Superior temporal gyrus (tissue), 1 donor: ENCODE data around the gene AADACL4.
"Not testable (repeated sequence)": the region's sequence is repeated elsewhere in the genome, so short reads cannot be mapped to it uniquely, and the experiment has no call there.

Experiments
- DNase-seq: peaks from one replicate; pipeline ENCODE4 v3.0.0-alpha.2; 2016; ENCODE audit errors: extremely low spot score

AADACL4 gene

DNA sequence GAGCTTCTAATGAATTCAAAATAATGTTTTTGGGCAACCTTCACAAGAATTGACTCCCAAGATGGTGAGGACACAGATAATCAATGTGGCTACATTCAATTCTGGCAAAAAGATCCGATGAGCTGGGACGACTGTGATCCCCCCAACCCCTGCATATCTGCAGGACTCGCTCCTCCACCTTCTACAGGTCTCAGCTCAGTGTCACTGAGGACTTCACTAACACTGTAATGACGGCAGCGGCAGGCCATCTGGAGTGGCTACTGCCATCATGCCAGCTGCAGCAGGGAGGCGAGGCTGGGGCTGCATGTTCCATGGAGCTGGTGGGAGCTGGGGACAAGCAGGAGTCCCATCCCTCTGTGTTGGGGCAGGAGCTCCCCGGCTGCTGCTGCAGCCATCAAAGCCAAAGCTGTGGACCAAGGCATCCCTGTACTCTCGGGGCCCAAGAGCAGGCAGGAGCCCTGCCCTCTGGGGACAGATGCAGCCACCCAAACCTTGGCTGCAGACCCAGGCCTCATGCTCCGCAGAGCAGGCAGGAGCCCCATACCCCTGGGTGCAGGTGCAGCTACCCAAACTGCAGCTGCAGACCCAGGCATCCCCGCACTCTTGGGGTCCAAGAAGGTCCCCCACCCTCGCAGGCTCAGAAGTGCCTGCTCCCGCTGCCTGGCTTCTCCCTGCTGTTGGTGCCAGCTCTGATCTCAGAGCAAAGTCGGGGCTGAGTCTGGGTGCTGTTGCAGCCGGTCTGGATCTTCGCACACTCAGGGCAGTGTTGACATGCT is 13.7 kb upstream of the AADACL4 start:
- DNase-seq: no peak

DNA sequence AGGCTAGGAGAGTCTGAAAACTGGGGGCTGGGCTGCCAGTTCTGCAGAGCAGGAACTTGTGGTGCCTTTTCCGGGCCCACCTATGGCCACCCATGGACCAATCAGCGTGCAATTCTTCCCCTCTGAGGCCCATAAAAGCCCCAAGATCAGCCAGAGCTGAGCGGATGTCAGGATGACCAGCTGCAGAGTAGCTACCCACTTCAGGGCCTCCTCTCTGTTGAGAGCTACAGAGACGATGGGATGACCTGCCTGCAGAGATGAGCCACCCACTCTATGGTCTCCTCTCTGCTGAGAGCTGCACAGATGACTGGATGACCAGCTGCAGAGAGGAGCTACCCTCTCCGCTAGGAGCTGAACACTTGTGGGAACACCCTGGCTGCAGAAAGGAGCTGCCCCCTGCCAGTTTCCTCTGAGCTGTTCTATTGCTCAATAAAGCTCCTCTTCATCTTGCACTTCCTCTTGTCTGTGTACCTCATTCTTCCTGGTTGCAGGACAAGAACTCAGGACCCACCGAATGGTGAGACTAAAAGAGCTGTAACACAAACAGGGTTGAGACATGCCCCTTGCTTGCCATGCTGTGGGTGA is 12.8 kb upstream of the AADACL4 start:
- DNase-seq: no peak

- DNase-seq: no peak
These were observed 12.3 kb upstream of the AADACL4 start for GRCh38 chr1:12631571-12631970.

- no peak for DNase-seq
These were observed 9.7 kb upstream of the AADACL4 start for GRCh38 chr1:12634156-12634555.

DNA sequence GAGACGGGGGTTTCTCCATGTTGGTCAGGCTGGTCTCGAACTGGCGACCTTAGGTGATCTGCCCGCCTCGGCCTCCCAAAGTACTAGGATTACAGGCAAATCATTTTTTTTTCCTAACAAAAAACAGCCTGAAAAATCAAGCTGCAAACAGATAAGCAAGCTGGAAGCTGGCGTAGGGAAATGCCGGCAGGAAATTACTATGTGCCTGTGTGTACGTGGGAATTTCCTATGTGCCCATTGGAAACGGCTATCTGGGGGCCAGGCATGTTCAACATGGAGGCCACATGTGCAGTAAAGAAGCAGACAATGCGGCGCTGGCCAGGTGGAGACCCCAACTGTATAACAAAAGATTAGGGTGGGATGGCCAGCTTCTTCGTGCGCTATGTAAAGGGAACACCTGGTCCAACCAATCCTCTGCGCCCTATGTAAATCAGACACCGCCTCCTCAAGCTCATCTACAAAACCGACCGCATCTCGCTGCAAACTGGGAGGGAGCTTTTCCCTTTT is 9.1 kb upstream of the AADACL4 start:
- DNase-seq: no peak

GRCh38 chr1:12636098-12636950 is 7.6 kb upstream of the AADACL4 start:
- no peak for DNase-seq

GRCh38 chr1:12637693-12638092 is 6.2 kb upstream of the AADACL4 start:
- DNase-seq: no peak

- no peak for DNase-seq
These were observed 3.5 kb upstream of the AADACL4 start for GRCh38 chr1:12640237-12640957.

GRCh38 chr1:12640958-12641272 is 3.0 kb upstream of the AADACL4 start:
- no peak for DNase-seq

DNA sequence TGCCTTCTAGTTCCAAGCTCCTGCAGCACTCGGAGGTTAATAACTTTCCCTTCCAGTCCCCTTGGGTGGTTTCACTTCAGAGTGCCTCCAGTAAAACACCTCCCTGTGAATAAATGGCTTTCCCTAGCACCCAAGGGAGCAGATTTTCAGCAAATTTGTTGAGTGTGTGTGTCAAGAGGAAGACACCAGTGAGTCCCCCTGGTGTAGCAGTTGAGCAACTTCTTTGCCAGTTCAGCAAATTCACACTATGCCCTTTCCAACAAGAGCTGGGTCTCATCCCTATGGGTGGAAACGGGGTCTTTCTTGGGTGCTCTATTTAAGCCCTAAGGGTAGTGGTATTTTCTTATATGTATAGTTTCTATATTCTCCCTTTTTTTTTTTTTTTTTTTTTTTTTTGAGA is 806 bp upstream of the AADACL4 start:
- DNase-seq: no peak

DNA sequence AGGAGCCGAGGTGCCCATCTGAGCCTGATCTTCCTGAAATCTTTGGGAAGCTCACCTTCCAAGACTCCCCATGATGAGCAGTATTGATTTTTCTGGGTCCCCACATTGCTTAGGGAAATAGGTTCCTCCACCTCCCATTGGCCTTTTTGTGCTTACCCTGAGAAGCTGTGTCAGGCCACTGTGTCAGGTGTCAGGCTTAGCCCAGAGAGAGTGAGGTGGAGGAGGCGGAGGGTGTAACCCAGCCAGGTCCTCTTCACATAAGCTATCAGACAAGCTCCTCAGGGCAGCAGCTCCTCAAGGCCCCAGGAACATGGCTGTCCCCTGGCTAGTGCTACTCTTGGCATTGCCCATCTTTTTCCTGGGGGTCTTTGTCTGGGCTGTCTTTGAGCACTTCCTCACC is 352 bp downstream of the AADACL4 start:
- no peak for DNase-seq

DNA sequence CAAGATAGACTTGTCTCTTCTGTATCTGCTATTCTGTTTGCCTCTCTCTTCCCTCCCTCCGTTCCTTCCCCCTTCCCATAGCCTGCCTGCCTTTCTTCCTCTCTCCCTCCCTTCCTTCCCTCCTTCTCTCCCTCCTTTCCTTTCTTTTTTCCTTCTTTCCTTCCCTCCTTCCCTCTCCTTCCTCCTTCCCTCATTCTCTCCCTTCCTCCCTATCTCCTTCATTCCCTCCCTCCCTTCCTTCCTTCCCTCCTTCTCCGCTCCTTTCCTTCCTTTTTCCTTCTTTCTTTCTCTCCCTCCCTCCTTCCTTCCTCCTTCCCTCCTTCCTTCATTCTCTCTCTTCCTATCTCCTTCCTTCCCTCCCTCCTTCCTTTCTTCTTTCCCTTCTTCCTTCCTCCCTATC is 944 bp downstream of the AADACL4 start:
- DNase-seq: no peak

DNA sequence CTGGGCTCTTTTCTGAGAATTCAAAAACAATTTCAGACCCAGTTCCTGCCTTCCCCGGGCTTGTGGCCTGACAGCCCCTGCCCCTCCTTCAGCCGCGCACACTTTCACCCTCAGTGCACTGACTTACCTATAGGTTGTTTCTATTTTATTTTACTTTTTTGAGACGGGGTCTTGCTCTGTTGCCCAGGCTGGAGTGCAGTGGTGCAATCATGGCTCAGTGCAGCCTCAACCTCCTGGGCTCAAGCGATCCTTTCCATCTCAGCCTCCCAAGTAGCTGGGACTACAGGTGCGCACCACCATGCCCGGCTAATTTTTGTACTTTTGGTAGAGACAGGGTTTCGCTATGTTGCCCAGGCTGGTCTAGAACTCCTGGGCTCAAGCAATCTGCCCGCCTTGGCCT is 1.5 kb downstream of the AADACL4 start:
- not testable (repeated sequence) for DNase-seq

- DNase-seq: no peak
These were observed 4.9 kb downstream of the AADACL4 start for GRCh38 chr1:12648741-12649140.

- DNase-seq: no peak
These were observed 6.1 kb downstream of the AADACL4 start for GRCh38 chr1:12649971-12650421.

DNA sequence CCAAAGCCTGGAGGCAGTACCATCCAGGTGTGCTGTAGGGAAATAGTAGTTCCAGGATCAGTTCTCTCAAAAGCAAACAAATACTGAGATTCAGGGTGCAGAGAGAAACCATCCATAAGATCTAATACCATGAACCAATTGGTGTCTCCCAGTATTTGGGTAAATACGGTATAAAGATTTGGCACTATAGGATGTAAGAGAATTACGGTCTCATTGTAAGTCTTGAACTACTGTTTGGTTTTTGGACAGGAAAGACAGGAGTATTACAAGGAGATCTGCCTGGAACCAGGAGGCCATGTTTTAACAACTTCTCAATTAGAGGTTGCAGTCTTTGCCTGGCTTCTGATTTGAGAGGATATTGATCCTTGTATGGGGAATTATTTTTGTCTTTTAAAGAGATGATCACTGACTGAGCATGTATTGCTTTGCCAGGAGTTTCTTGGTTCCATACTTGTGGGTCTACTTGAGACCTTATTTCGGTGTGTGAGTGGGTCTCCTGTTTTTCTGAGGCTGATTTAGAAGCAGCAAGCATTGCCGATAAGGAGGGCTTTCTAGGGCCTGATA is 10.2 kb downstream of the AADACL4 start:
- DNase-seq: no peak

DNA sequence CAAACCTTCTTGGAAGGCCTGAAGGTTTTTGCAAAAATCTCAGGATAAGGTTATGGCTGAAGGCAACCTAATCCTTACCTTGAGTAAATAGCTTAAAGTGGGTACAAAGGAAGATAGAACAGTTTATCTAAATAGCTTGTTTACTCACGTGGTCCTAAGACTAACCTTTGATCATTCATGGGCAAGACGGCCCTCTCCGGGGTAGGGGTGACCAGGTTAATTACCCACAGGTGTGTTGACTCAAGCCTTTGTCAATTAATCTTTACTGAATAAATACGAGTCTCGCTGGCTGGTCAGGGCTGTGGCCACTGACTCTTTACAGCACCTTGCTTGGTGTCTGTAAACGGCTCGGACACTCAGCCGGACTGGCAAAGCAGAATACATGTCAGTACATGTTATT is 10.8 kb downstream of the AADACL4 start:
- DNase-seq: no peak

- no peak for DNase-seq
These were observed 12.7 kb downstream of the AADACL4 start for GRCh38 chr1:12656575-12656974.

DNA sequence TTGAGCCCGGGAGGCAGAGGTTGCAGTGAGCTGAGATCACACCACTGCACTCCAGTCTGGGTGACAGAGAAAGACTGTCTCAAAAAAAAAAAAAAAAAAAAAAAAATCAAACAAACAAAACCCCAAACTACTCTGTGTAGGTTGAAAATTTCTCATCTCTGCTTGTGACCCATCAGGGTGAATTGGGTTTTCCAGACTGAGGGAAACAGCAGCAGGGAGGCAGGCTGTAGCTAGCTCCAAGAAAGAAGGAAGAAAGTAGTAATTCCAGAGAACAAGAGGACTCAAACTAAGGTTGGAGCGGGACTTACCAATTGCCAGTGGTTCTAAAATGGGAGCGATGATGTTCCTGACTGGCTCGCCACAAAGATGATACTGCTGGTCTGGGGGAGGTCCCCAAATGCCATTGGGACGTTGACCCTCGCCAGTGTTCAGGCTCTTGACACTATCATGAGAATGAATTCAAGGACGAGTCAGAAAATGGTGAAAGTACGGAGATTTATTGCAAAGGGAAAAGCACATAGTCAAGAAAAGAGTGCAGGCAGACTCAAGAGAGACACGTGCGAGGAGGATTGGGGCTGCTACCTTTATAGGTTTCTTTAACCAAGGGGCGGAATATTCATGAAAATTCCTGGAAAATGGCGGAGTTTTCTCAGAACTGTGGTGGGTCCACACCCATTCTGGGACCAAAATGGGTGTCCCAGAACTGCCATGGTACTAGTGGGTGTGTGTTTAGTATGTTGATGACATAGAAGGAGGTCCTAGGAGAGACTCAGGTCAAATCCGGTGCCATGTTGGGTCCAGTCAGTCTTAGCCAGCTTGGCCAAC is 13.4 kb downstream of the AADACL4 start:
- DNase-seq: no peak

DNA sequence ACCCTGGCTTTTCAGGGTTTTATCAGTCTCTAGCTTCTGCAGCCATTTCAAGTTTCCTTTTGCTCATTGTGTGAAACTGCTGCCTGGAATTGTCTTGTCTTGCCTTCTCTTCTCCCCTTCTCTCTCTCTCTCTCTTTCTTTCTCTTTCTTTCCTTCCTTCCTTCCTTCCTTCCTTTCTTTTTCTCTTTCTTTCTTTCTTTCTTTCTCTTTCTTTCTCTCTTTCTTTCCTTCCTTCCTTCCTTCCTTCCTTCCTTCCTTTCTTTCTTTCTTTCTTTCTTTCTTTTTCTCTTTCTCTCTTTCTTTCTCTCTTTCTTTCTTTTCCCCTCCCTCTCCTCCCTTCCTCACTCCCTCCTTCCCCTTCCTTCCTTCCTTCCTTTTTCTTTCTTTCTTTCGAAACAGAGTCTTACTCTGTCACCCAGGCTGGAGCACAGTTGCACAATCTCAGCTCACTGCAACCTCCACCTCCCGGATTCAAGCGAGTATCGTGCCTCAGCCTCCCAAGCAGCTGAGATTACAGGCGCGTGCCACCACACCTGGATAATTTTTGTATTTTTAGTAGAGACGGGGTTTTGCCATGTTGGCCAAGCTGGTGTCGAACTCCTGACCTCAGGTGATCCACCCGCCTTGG is 14.1 kb downstream of the AADACL4 start:
- not testable (repeated sequence) for DNase-seq
